GM18502 (cell line): Measurements from ENCODE around the gene FARSA.
A peak's percentile ranks its signal among the peaks of the same experiment; 100 is the strongest.
"Not testable (repeated sequence)": the region's sequence is repeated elsewhere in the genome, so short reads cannot be mapped to it uniquely, and the experiment has no call there.

Experiments
- ATAC-seq: cut with Tn5 transposase; IDR thresholded peaks from one replicate; pipeline ENCODE4 v1.9.1; 2021; ENCODE audit warnings: mild to moderate bottlenecking; ENCODE audit not compliant: unreplicated experiment, poor library complexity

The FARSA gene

DNA sequence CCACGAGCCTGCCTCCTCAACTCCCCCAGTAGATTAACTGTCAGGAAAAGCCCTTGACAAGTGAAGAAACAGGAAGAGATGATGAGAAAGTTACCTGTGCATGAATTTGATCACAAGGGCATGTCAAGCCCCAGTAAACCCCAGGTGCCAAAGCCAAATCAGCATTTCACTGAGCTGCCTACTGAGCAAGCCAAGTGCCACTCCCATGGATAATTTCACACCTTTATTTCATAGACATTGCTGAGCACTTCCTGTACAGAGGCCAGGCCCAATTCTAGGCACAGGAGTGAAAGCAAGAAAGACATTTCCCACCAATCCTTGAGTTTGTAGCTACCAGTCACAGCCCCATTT, 21.1 kb upstream of the FARSA start:
- ATAC-seq = no peak

DNA sequence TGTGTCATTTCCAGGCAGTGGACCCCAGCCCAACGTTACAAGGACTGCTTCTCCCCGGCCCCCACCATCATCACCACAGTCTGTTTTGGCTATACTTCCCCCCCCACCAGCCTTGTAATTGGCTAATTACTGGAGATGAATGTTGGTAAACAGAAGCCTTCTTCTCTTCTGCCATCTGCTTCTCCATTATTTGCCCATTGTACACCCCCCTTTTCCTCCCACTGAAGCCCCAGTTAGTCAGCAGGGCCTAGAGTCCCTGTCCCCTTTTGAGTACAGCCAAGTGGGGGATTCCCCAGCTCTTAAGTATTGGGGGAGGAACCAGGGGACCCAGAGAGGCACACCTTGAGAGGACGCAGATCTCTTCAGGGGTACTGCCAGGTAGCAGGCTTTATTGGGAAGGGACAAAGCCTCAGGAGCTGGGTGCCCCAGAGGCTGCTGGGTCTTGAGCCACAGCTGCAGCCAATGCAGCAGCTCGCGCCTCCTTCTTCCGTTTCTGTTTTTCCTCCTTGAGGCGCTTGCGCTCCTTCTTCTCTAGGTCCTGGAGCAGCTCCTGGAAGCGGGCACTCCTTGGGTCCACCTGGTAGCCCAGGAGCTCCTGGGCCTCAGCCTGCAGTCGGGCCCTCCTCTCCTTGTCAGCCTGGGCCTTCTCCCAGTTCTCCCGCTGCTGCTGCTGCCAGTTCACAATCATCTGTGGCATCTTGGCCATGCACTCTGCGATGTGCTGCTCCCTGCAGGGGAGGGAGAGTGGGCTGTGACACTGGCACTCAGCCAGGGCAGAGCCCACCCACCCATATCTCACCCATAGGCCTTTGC, 20.5 kb upstream of the FARSA start:
- ATAC-seq = no peak

DNA sequence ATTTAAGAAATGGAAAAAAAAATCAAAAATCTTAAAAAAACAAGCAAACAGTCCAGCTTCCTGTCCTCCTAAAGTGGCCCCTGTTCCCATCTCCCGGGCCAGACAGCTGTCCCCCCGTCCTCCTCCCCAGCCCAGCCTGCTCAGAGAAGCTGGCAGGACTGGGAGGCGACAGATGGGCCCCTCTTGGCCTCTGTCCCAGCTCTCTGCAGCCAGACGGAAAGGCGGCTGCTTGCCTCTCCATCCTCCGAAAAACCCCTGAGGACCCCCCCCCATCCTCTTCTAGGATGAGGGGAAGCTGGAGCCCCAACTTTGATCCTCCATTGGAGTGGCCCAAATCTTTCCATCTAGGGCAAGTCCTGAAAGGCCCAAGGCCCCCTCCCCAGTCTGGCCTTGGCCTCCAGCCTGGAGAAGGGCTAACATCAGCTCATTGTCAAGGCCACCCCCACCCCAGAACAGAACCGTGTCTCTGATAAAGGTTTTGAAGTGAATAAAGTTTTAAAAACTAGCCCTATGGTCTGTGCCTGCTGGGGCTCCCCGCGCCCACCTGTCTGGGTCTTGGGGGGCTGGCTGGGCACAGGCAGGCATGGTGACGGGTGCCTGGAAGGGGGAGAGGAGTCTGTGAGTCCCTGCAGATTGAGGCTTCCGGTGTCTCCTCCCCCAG, 19.8 kb upstream of the FARSA start:
- no peak for ATAC-seq

DNA sequence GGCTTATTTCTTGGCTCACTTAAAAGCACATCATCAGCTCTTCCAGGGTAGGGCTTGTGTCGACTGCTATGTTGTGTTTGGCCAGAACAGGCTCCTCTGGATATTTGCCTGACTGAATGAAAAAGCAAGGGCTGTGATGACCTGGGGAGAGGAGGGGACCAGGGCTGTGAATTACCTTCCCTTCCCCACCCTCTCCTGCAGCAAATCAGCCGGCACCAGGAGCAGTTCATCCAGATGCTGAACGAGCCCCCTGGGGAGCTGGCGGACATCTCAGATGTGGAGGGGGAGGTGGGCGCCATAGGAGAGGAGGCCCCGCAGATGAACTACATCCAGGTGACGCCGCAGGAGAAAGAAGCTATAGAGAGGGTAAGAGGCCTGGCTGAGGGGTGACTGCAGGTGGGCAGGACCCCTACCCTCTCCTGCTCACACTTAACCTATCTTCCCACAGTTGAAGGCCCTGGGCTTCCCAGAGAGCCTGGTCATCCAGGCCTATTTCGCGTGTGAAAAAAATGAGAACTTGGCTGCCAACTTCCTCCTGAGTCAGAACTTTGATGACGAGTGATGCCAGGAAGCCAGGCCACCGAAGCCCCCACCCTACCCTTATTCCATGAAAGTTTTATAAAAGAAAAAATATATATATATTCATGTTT, 19.1 kb upstream of the FARSA start:
- ATAC-seq = no peak

DNA sequence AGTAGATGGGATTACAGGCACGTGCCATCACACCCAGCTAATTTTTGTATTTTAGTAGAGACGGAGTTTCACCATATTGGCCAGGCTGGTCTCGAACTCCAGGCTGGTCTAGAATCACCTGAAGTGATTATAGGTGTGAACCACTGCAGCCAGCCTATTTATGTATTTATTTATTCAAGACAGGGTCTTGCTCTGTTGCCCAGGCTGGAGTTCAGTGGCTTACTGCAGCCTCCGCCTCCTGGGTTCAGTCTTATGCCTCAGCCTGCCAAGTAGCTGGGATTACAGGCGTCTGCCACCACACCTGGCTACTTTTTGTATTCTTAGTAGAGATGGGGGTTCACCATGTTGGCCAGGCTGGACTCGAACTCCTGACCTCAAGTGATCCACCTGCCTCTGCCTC, 18.5 kb upstream of the FARSA start:
- not testable (repeated sequence) for ATAC-seq

DNA sequence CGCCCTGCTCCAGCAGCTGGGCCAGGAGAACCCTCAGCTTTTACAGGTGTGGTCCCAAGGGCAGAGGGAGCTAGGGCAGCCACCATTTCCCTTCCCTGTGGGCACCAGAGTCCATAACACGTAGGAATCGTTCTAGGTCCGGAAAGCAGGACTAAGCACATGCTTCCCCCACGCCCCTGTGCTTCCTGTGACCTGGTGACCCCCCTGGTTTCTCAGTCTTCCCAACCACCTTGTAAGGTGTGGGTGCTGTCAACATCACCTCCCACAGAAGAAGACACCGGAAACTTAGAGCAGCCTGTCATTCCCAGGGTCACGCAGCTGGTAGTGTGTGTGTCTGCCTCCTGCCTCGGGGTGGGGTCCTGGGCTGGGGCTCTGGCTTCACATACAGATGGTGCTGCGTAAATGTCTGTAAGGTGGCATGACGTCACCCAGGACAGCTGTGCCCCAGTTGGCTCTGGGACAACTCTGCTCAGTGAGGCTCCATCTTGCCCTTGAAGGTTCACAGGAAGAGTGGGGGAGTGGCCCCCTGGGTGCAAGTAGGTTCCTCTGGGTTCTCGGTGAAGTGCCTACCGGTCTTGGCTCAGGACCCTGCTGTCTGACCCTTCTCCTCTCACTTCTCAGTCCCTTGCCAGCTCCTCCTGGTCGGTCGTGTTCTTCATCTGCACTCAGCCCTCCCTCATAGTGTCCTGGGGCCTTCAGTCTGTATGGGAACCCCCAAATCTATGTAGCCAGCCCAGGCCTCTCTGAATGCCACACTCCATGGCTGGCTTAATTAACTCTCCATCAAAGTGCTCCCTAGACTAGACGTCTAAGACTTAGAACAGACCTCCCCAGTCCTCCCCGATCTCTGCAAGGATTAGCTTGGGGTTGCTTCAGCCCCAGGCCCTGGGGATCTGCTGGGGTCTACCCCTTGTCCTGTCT, 16.1 kb upstream of the FARSA start:
- ATAC-seq = no peak

DNA sequence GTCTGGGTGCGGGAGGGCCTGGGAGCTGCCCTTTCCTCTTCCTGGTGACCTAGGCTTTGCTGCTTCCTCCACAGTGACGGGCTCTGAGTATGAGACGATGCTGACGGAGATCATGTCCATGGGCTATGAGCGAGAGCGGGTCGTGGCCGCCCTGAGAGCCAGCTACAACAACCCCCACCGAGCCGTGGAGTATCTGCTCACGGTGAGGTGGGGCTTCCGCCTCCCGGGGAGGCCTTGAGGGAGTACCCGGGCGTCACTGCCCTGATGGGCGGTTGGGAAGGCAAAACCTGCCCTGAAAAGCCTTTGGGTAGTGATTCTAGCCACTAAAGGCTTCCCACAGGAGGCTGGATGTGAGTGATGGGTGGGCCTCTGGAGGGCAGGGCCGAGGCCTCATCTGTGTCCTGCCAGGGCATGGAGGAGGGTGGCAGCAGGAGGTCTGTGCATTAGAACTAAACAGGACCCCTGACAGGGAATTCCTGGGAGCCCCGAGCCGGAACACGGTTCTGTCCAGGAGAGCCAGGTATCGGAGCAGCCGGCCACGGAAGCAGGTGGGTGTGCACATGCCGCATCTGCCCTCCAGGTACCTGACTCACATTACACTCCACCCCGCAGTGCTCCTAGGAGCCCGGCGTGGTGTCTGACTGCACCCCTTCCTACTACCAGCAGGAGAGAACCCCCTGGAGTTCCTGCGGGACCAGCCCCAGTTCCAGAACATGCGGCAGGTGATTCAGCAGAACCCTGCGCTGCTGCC, 15.3 kb upstream of the FARSA start:
- ATAC-seq = no peak

DNA sequence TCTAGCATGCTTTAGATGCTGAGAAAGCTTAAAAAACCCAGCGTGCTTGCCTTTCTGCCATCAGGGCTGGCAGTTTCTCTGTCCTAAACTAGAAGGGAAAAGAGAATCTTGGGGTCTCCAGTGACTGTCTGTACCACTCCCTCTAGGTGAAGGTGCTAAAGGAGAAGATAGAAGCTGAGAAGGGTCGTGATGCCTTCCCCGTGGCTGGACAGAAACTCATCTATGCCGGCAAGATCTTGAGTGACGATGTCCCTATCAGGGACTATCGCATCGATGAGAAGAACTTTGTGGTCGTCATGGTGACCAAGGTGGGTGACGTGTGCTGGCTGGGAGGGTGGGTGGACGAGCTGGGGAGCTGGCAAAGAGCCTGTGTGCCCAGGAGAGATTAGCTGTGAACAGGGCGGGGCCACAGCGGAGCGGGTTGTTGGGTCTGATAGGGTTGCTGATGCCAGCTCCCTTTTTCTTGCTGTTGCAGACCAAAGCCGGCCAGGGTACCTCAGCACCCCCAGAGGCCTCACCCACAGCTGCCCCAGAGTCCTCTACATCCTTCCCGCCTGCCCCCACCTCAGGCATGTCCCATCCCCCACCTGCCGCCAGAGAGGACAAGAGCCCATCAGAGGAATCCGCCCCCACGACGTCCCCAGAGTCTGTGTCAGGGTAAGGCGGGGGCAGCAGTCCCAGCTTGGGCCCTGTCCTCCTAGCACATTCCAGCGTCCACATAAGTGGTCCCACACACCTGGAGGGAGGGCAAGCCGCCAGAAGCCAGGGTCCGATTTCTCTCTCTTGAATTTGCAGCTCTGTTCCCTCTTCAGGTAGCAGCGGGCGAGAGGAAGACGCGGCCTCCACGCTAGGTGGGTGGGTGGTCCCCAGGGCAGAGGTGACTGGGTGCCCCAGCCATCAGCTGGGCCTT, 14.4 kb upstream of the FARSA start:
- no peak for ATAC-seq

DNA sequence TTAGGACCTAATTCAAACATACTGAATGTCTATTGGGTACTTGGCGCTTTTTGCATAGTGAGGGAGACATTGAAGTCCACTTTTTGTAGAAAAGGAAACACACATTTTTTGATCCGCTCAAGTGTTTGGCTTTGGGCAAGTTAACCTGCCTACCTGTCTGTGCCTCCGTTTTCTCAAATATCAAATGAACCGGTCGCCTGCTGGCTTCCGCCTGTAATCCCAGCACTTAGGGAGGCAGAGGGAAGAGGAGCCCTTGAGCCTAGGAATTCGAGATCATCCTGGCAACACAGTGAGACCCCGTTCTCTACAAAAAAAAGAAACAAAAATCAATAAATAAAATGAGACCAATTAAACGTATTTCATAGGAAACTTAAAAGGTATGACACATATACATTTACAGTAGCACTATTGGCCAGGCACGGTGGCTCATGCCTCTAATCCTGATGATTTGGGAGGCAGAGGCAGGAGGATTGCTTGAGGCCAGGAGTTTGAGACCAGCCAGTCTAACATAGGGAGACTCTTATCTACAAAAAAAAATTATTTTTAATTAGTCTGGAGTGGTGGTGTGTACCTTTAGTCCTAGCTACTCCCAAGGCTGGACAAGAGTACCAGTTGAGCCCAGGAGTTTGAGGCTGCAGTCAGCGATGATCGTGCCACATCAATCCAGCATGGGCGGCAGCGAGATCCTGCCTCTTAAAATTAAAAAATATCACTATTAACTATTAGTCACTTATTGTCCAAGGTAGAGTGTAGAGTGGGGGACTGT, 13.4 kb upstream of the FARSA start:
- no peak for ATAC-seq

DNA sequence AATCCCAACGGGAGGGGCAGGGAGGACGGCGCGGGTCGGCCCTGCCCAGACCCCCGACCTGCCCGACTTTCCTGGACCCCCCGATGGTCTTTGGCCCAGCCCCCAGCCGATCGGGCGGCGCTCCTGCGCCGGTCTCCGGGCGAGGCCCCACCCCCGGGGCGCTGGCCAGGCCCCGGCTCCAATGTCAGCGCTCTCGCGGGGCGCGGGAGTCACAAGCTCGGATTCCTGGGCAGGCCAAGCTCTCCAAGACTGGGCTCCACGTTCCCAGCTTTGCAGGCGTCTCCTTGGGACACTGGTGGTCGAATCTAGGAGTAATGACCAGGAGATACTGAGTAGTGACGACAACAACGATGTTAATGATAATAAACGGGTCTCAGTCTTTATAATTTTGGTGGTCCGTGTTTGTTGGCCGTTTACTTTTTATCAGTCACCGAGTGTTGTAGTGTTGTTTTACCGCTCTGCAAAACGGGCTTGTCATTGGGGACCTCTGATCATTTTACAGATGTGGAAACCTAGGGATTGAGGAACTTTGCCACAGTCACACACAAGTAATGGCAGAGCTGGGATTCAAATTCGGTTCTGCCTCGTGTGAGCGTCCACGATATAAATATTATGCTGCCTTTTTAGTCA, 12.7 kb upstream of the FARSA start:
- peak; percentile 30 for ATAC-seq

DNA sequence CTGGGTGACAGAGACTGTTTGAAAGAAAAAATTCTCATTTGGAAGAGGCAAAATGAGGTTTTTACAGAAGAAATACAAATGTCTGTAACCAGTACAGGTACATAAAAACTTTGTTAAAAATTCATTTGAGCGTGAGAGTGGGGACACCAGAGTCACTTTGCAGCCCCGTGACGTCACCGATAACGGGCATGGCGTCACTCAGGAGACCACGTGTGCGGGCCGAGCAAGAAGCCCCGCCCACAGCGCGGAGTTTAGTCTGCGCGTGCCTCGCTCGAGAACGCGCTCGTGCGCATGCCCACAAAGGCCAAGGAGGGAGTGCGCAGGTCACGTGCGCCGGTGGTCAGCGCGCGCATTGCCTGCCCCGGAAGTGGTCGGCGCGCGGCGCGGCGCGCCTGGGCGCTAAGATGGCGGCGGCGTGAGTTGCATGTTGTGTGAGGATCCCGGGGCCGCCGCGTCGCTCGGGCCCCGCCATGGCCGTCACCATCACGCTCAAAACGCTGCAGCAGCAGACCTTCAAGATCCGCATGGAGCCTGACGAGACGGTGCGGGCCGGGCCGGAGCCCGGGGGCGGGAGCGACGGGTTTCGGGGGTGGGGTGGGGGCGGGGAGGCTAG, 12.1 kb upstream of the FARSA start, which contains the start of gene RAD23A:
Gene RAD23A, plus strand, starts transcription at position 384 of the 613 bp plus-strand sequence. Its CDS starts 87 bp downstream, at position 471.
- ATAC-seq = peak; percentile 77

DNA sequence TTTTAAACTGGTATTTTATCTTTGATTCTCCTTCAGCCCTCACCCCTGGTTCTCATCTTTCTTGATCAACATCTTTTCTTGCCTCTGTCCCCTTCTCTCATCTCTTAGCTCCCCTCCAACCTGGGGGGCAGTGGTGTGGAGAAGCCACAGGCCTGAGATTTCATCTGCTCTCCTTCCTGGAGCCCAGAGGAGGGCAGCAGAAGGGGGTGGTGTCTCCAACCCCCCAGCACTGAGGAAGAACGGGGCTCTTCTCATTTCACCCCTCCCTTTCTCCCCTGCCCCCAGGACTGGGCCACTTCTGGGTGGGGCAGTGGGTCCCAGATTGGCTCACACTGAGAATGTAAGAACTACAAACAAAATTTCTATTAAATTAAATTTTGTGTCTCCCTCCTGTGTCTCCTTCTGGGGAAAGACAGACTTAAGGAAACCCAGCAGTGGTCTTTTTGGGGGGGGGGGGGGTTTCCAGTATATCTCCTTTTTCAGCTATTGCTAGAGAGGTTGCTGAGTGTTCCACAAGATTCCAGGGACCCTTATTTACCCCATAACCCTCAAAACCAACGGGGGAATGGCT, 10.7 kb upstream of the FARSA start:
- no peak for ATAC-seq

DNA sequence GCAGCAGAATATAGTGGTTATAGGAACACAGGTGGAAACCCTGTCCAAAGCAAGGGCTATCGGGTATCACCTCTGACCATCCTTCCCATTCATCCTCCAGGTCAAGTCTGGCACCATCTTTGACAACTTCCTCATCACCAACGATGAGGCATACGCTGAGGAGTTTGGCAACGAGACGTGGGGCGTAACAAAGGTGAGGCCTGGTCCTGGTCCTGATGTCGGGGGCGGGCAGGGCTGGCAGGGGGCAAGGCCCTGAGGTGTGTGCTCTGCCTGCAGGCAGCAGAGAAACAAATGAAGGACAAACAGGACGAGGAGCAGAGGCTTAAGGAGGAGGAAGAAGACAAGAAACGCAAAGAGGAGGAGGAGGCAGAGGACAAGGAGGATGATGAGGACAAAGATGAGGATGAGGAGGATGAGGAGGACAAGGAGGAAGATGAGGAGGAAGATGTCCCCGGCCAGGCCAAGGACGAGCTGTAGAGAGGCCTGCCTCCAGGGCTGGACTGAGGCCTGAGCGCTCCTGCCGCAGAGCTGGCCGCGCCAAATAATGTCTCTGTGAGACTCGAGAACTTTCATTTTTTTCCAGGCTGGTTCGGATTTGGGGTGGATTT, 10.0 kb upstream of the FARSA start:
- ATAC-seq = no peak

DNA sequence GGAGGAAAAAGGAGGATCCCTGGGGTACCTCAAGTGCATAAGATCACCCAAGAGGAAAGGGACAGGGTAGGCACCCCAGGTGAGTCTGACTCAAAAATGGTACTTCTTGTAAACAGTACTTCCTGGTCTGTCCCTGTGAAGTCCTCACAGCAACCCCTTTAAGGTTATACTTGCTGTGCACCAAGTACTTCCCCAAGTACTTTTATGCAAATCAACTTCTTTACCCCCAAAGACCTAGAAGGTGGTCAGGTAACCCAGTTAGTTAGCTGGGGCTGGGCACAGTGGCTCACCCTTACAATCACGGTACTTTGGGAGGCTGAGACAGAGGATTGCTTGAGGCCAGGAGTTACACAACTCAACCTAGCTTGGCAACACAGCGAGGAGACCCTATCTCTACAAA, 7.4 kb upstream of the FARSA start:
- ATAC-seq = no peak

DNA sequence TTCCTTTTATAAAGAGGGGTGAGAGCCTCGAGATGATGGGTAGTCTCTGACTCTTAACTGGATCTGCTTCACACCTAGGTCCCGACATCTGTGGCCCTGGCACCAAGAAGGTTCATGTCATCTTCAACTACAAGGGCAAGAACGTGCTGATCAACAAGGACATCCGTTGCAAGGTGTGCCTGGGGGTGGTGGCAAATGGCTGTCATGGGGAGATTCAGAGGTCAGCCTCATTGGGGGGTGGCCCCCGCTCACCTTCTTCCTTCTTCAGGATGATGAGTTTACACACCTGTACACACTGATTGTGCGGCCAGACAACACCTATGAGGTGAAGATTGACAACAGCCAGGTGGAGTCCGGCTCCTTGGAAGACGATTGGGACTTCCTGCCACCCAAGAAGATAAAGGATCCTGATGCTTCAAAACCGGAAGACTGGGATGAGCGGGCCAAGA, 6.5 kb upstream of the FARSA start:
- no peak for ATAC-seq
